ENCODE data around the gene RASA3.
"Not testable (repeated sequence)": the region's sequence is repeated elsewhere in the genome, so short reads cannot be mapped to it uniquely, and the experiment has no call there.

The RASA3 gene

DNA sequence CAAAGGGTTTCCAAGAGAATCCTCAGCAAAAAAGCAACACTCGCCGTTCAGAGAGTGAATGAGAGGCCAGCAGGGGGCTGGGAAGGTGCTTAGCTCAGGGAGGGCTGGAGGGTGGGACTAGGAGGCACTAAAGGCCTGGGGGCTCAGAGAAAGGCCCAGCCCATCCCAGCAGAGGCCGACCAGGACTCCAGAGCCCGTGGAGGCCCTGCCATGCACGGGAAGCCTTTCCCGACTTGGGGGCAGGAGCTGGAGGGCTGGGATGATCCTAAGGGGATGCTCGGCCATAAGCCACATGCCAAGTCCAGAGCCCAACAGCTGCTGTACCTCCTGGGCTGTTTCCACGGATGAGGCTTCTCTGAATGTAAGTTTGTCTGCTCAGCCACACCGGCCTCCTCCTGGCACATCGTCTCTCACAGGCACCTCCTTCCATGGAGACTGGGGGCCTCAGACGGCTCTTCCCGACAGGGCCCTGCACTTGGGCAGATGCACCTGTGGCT, 19.5 kb downstream of the RASA3 start:
- peak; percentile 14 for TF ChIP-seq CTCF (conservative IDR thresholded peaks at IDR 0.05; ENCODE audit: low read depth, low read length)
- no peak for DNase-seq (ENCODE audit: low read depth)
- no peak overlapping the region for H3K4me3 ChIP-seq (ENCODE audit: low read depth, low read length)

DNA sequence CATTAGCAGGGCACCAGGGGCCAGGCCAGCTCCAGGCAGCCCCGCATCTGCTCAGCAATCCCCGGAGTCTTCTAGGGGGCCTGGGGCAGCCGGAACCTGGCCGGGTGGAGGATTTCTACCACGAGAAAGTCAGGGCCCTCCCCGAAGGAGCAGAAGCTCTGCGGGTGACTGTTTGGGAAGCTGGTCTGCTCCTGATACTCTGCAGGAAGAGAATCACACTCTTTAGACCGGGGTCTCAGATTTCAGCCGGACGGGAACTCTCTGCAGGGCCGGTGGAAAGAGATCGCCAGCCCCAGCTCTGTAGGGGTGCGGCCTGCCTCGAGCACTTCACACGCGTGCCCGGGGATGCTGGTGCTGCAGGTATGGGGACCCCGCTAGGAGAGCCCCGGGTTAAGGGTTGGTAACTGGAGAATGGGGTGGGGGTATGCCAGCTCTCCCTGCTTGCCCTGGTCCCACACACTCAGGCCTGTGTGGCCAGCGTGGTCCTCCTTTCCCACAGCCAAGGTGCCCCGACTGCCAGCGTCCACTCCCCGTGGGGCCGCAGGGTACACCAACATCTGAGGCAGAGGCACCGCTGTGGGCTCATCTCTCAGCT, 20.1 kb downstream of the RASA3 start:
- DNase-seq (ENCODE audit: low read depth), result no peak
- H3K4me3 ChIP-seq (ENCODE audit: low read depth, low read length), result no peak overlapping the region
- no peak for TF ChIP-seq CTCF (conservative IDR thresholded peaks at IDR 0.05; ENCODE audit: low read depth, low read length)

DNA sequence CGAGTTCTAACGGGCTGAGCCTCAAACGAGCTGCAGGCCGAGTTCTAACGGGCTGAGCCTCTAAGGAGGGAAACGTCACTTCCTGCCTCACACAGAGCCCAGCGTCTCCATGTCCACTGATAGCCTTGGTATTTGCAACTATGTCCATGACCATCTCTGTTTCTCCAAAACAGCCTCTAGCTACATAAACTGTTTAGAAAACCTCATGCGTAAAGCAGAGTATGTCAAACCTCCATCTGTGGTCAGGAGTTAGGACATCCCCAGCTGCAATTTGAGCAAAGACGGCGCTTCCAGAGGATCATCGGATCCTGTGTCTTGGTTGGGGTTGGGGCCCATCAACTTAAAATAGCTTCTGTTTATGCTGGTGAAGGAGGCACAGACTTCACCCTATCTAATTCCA, 20.8 kb downstream of the RASA3 start:
- peak; percentile 79 for DNase-seq (ENCODE audit: low read depth)
- TF ChIP-seq CTCF (conservative IDR thresholded peaks at IDR 0.05; ENCODE audit: low read depth, low read length), result no peak

DNA sequence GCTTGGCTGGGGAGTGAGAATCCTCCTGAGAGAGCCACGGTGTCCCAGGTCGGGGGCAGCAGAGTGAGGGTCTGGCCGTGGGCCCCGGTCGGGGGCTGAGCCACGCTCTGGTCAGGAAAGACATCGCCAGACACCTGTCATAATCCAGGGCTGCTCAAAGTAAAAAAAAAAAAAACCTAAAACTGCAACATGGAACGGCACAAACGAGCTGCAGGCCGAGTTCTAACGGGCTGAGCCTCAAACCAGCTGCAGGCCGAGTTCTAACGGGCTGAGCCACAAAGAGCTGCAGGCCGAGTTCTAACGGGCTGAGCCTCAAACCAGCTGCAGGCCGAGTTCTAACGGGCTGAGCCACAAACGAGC, 21.6 kb downstream of the RASA3 start:
- H3K4me3 ChIP-seq (ENCODE audit: low read depth, low read length); DNase-seq (ENCODE audit: low read depth): not testable (repeated sequence)

More for the DNA sequence above, 20.8 kb downstream of the RASA3 start:
- no peak overlapping the region for H3K4me3 ChIP-seq (ENCODE audit: low read depth, low read length)

DNA sequence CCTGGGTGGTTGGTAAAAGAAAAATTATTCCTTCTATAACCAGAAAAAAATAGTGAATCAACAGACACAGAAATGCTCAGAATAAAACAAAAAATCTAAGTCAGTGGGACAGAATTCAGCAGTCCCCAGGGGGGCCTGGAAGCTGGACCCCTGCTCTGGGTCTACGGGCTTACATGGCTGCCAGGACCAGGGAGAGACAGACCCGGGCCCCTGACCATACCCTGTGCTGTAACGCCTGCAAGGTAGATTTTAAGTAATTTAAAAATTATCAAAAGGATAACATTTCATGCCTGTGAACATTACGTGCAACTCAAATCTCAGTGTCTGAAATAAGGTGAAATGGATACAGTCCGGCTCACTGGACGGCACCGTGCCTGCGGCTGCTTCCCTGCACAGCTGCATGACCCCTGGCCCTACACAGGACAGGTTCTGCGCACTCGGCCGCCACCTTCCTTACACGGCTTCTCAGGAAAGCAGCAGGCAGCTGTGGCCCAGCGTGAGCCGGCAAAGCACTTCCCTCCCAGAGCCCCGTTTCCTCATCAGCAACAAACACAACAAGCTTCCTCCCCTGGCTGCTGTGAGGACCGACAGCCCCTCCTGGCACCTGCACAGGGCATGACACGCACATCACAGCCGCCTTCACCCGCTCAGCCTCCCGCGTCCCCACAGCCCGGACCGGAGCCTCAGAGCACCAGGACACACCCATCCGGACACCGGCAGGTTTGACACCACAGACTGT, 22.2 kb downstream of the RASA3 start:
- no peak overlapping the region for H3K4me3 ChIP-seq (ENCODE audit: low read depth, low read length)
- DNase-seq (ENCODE audit: low read depth), result peak; percentile 57
- TF ChIP-seq CTCF (conservative IDR thresholded peaks at IDR 0.05; ENCODE audit: low read depth, low read length), result no peak

GRCh38 chr13:114109641-114110041, 22.8 kb downstream of the RASA3 start:
- DNase-seq (ENCODE audit: low read depth), result no peak
- TF ChIP-seq CTCF (conservative IDR thresholded peaks at IDR 0.05; ENCODE audit: low read depth, low read length), result no peak
- H3K4me3 ChIP-seq (ENCODE audit: low read depth, low read length), result no peak overlapping the region

DNA sequence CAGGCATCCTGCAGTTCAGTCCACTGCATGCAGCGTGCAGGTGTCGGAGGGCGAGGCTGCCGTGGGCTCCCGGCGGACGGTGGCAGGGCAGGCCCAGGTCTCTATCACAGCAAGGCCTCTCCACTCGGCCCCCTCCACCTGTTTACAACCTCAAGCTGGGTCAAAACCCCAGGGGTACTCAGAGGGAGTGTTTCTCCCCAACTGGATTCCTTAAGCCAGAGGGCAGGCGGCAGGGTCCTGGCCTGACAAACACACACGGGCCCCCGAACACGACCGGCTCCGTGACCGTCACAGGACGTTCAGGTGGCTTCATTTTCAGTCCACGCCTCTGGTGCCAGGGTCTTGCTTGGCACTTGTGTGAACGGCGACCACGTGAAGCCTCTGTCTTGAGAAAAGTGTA, 23.5 kb downstream of the RASA3 start:
- no peak for TF ChIP-seq CTCF (conservative IDR thresholded peaks at IDR 0.05; ENCODE audit: low read depth, low read length)
- no peak overlapping the region for H3K4me3 ChIP-seq (ENCODE audit: low read depth, low read length)
- DNase-seq (ENCODE audit: low read depth), result no peak

Data from choroid plexus epithelial cell (primary cell).